HG03432 (cell line): ENCODE results near the gene IGF1R.

Source experiments
- ATAC-seq: cut with Tn5 transposase; IDR thresholded peaks from one replicate; pipeline ENCODE4 v1.9.1; 2021; ENCODE audit warnings: mild to moderate bottlenecking, moderate library complexity; ENCODE audit not compliant: unreplicated experiment

The IGF1R gene

GRCh38 chr15:98817745-98818144 lies 169.4 kb downstream of the IGF1R start:
- no peak for ATAC-seq

- no peak for ATAC-seq
Observed at GRCh38 chr15:98823012-98823458, 174.7 kb downstream of the IGF1R start.

- ATAC-seq, result no peak
Observed at GRCh38 chr15:98823616-98824015, 175.3 kb downstream of the IGF1R start.

GRCh38 chr15:98824595-98824994 lies 176.3 kb downstream of the IGF1R start:
- no peak for ATAC-seq

- ATAC-seq, result no peak
Observed at GRCh38 chr15:98826658-98827057, 178.3 kb downstream of the IGF1R start.

GRCh38 chr15:98827217-98827616 lies 178.9 kb downstream of the IGF1R start:
- ATAC-seq, result no peak

- ATAC-seq, result no peak
Observed at GRCh38 chr15:98830034-98830634, 181.8 kb downstream of the IGF1R start.

- ATAC-seq, result no peak
Observed at GRCh38 chr15:98834976-98835375, 186.6 kb downstream of the IGF1R start.

- no peak for ATAC-seq
Observed at GRCh38 chr15:98835876-98836275, 187.5 kb downstream of the IGF1R start.

GRCh38 chr15:98838387-98839259 lies 190.3 kb downstream of the IGF1R start:
- no peak for ATAC-seq

- no peak for ATAC-seq
Observed at GRCh38 chr15:98840053-98840452, 191.7 kb downstream of the IGF1R start.

GRCh38 chr15:98841419-98841970 lies 193.2 kb downstream of the IGF1R start:
- no peak for ATAC-seq

- ATAC-seq, result no peak
Observed at GRCh38 chr15:98842192-98842972, 194.0 kb downstream of the IGF1R start.

- no peak for ATAC-seq
Observed at GRCh38 chr15:98842973-98843285, 194.6 kb downstream of the IGF1R start.

- no peak for ATAC-seq
Observed at GRCh38 chr15:98843844-98844243, 195.5 kb downstream of the IGF1R start.

- ATAC-seq, result no peak
Observed at GRCh38 chr15:98844261-98844660, 195.9 kb downstream of the IGF1R start.

GRCh38 chr15:98845138-98845884 lies 197.0 kb downstream of the IGF1R start:
- ATAC-seq, result no peak

- peak; percentile 35 for ATAC-seq
Observed at GRCh38 chr15:98850961-98851572, 202.7 kb downstream of the IGF1R start.

GRCh38 chr15:98853161-98853560 lies 204.8 kb downstream of the IGF1R start:
- peak; percentile 32 for ATAC-seq
